Measurements from ENCODE around the gene GGN.
"Not testable (repeated sequence)": the region's sequence is repeated elsewhere in the genome, so short reads cannot be mapped to it uniquely, and the experiment has no call there.

Gene GGN

GRCh38 chr19:38411898-38412297 is 24.1 kb upstream of the GGN start:
- DNase-seq (ENCODE audit: low read depth in 1 of 2, low spot score in 1 of 2), result not testable (repeated sequence)

- no peak for DNase-seq (ENCODE audit: low read depth in 1 of 2, low spot score in 1 of 2)
These were observed 23.3 kb upstream of the GGN start for GRCh38 chr19:38411041-38411712.

GRCh38 chr19:38410407-38410806 is 22.6 kb upstream of the GGN start:
- not testable (repeated sequence) for DNase-seq (ENCODE audit: low read depth in 1 of 2, low spot score in 1 of 2)

GRCh38 chr19:38409631-38410133 is 21.8 kb upstream of the GGN start:
- DNase-seq (ENCODE audit: low read depth in 1 of 2, low spot score in 1 of 2), result no peak

DNA sequence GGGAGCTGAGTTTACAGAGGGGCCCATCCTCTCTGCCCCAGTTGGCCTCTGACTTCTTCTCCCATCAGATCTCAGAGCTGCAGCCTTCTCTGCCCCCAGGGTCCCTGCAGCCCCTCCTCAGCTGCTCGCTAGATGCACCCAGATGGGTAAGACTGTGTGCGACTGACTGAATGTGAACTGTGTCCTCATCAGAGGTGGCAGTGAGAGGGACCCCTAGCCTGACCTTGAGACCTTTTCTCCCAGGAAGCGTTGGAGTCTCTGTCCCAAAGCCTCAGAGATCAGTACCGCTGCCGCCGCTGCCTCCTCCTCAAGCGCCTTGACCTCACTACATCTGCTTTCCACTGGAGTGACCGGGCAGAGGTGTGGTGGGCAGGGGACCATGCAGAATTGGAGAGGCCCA is 17.4 kb upstream of the GGN start:
- DNase-seq (ENCODE audit: low read depth in 1 of 2, low spot score in 1 of 2), result no peak

DNA sequence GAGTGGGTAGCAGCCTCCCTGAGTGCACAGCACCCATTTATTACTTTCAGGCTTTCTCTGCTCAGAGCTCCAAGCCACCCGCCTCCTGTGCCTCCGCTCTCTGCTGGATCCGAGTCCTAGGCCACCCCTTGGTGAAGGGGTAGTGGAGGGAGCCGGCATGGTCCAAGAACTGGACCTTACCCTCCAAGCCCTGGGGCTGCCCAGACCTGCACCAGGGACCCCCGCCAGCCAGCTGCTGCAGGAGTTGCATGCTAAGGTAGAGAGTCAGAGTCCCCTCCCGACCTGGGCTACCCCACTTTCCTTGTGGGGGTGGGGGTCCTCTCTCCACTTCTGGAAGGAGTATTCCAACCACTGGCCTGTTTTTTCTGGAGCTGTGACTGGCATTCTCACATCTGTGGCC is 17.0 kb upstream of the GGN start:
- no peak for DNase-seq (ENCODE audit: low read depth in 1 of 2, low spot score in 1 of 2)

GRCh38 chr19:38402967-38403674 is 15.3 kb upstream of the GGN start, which contains the start of gene FAM98C:
FAM98C (plus strand) TSS chr19:38403093; CDS start chr19:38403154, 61 bp downstream.
- DNase-seq (ENCODE audit: low read depth in 1 of 2, low spot score in 1 of 2), result peak; percentile 95 to 98

- DNase-seq (ENCODE audit: low read depth in 1 of 2, low spot score in 1 of 2), result no peak
These were observed 14.8 kb upstream of the GGN start for GRCh38 chr19:38402623-38402966.

GRCh38 chr19:38401148-38401547 is 13.3 kb upstream of the GGN start:
- DNase-seq (ENCODE audit: low read depth in 1 of 2, low spot score in 1 of 2), result no peak

- no peak for DNase-seq (ENCODE audit: low read depth in 1 of 2, low spot score in 1 of 2)
These were observed 12.5 kb upstream of the GGN start for GRCh38 chr19:38400361-38400760.

DNA sequence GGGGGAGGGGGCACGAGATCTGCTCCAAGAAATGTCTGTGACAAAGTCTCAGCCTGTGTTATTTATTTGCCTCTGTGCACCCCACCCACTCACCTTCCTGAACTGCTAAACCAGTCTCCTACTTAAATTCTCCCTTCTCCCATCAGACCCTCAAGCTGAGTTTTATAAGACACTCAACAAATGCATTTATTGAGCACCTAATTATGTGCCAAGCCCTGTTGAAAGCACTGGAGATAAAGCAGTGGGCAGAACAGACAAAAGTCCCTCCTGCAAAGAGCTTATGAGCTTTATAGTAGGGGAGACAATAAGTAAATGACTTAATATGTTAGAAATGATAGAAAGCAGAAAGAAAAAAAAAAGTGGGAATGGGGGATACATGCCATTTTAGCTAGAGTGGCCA is 11.7 kb upstream of the GGN start:
- no peak for DNase-seq (ENCODE audit: low read depth in 1 of 2, low spot score in 1 of 2)

- no peak for DNase-seq (ENCODE audit: low read depth in 1 of 2, low spot score in 1 of 2)
These were observed 11.2 kb upstream of the GGN start for GRCh38 chr19:38399081-38399480.

- no peak for DNase-seq (ENCODE audit: low read depth in 1 of 2, low spot score in 1 of 2)
These were observed 7.7 kb upstream of the GGN start for GRCh38 chr19:38395381-38396114.

GRCh38 chr19:38394488-38394887 is 6.7 kb upstream of the GGN start:
- peak; percentile 22 to 56 for DNase-seq (ENCODE audit: low read depth in 1 of 2, low spot score in 1 of 2)

DNA sequence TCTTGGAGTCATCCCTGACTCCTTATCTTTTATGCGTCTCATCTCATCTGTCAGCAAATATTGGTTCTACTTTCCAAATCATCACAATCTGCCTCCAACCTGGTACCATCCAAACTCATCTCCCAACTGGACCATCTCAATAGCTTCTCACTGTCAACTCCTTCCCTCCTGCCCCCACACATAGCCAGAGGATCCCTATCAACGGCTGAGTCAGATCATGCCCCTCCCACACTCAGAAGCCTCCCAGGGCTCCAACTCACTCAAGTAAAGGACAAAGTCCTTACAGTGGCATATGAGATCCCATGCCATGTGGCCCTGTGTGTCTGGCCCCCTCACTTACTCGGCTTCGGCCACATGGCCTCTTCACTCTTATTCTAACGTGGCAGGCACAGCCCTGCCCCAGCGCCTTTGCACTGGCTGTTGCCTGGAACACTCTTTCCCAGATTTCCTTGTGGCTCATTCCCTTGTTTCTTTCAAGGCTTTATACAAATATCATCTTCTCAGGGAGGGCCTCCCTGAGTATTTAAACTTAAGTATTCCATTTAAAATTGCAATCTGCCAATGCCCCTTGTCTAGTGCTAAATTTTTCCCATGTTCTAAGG is 5.0 kb upstream of the GGN start:
- no peak for DNase-seq (ENCODE audit: low read depth in 1 of 2, low spot score in 1 of 2)

- DNase-seq (ENCODE audit: low read depth in 1 of 2, low spot score in 1 of 2), result no peak
These were observed 4.2 kb upstream of the GGN start for GRCh38 chr19:38391911-38392464.

DNA sequence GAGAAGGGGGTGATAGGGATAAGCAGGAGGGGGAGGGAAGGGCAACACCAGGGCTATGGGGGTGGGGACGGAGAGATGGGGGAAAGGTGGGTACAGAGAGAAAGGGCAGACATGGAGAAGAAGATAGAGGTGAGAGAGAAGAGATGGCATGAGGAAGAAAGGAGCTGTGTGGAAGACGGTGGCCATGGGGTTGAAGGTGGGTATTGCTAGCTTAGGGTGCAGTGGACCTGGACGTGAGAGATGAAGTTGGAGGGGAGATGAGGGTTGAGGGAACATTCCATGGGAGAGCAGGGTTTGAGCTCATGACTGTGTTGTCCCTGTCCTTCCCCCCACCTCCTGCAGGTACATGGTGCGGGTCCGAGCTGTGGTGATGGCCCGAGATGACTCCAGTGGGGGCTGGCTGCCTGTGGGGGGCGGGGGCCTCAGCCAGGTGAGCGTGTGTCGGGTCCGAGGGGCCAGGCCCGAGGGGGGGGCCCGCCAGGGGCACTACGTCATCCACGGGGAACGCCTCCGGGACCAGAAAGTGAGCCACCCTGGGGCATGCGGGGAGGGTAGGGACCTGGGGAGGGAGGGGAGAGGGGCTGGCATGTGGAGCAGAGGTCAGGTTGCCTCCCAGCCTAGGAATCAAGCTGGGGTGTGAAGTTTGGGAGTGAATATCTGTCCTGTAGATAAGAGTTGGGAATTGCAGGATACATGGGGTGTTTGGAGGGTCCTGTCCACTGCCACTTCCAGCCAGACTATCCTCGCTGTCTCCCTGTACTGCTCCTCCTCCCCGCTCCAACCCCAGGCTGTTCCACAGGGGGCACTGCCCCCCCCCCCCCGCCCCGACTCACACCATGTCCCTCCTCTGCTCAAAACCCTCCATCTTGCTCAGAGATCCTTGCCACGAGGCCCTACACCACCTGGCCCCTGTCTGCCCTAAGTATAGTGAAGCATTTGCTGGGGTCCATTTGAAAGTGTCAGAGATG is 2.4 kb upstream of the GGN start:
- no peak for DNase-seq (ENCODE audit: low read depth in 1 of 2, low spot score in 1 of 2)

- no peak for DNase-seq (ENCODE audit: low read depth in 1 of 2, low spot score in 1 of 2)
These were observed 1.5 kb upstream of the GGN start for GRCh38 chr19:38389101-38389925.
